Activated T-cell treated with anti-CD3 and anti-CD28 coated beads, Interleukin-2, amount 50 U/mL, for 4 hours (primary cell): ENCODE data around the gene SLC24A3. TPM values are rescaled to one million over a fixed set of nuclear protein-coding genes. Genes with fewer than 3 reads are reported as not detected.

ENCODE experiments used
- ATAC-seq, 2 donors: fragments of 200-7000 bp; cut with Tn5 transposase; one replicate each; pipeline ENCODE4 v1.10.0; 2021
- DNase-seq: peaks from one replicate; pipeline ENCODE4 v3.0.0-alpha.2; 2020
- H3K27me3 Mint-ChIP-seq: one replicate; pipeline ENCODE4 v1.8.0; 2021; ENCODE audit warnings: low read depth, mixed read lengths
- H3K36me3 Mint-ChIP-seq: one replicate; pipeline ENCODE4 v1.8.0; 2022; ENCODE audit warnings: mixed read lengths; ENCODE audit not compliant: insufficient read depth
- H3K4me1 Mint-ChIP-seq: one replicate; pipeline ENCODE4 v1.8.0; 2021; ENCODE audit warnings: low read depth, mixed read lengths
- H3K4me3 Mint-ChIP-seq: one replicate; pipeline ENCODE4 v1.8.0; 2021; ENCODE audit warnings: mild to moderate bottlenecking, moderate library complexity, mixed read lengths
- H3K9me3 Mint-ChIP-seq: one replicate; pipeline ENCODE4 v1.8.0; 2021; ENCODE audit warnings: mixed read lengths
- total RNA-seq, 3 donors: library from RNA; stranded (reverse); gene quantifications; one replicate each; pipeline ENCODE4 v1.2.1, GENCODE V29; 2021

Gene SLC24A3
- total RNA-seq, 3 donors from 2014 or later: 0.05 to 0.10 TPM; not detected in 1

- DNase-seq (no peak), ATAC-seq (no peak)
- H3K4me1 Mint-ChIP-seq: no peaks in the 10 kb centered on the region
- peaks cover 5% of the 10 kb centered on the region for H3K27me3 Mint-ChIP-seq
- H3K36me3 Mint-ChIP-seq: no peaks in the 10 kb centered on the region
- no peak overlapping the region for H3K4me3 Mint-ChIP-seq
- no peaks in the 10 kb centered on the region for H3K9me3 Mint-ChIP-seq
These were observed 82.6 kb downstream of the SLC24A3 start for GRCh38 chr20:19295076-19295475.

GRCh38 chr20:19298652-19299051, 86.2 kb downstream of the SLC24A3 start:
- H3K9me3 Mint-ChIP-seq: no peaks in the 10 kb centered on the region
- DNase-seq (no peak), ATAC-seq (no peak)
- no peaks in the 10 kb centered on the region for H3K36me3 Mint-ChIP-seq
- no peaks in the 10 kb centered on the region for H3K4me1 Mint-ChIP-seq
- no peak overlapping the region for H3K4me3 Mint-ChIP-seq
- H3K27me3 Mint-ChIP-seq: peaks cover 5% of the 10 kb centered on the region

GRCh38 chr20:19300395-19300794, 88.0 kb downstream of the SLC24A3 start:
- Mint-ChIP-seq H3K27me3 (peaks cover 5% of the 10 kb centered on the region), H3K36me3 (no peaks in the 10 kb centered on the region), H3K4me3 (no peak overlapping the region), H3K4me1 (no peaks in the 10 kb centered on the region), H3K9me3 (no peaks in the 10 kb centered on the region)
- no peak for DNase-seq
- ATAC-seq: no peak

GRCh38 chr20:19301142-19301541, 88.7 kb downstream of the SLC24A3 start:
- no peak for DNase-seq
- Mint-ChIP-seq H3K27me3 (peaks cover 5% of the 10 kb centered on the region), H3K9me3 (no peaks in the 10 kb centered on the region), H3K4me1 (no peaks in the 10 kb centered on the region), H3K36me3 (no peaks in the 10 kb centered on the region), H3K4me3 (no peak overlapping the region)
- ATAC-seq: no peak

GRCh38 chr20:19301843-19302242, 89.4 kb downstream of the SLC24A3 start:
- ATAC-seq: no peak
- H3K9me3 Mint-ChIP-seq: peaks cover 3% of the 10 kb centered on the region
- H3K36me3 Mint-ChIP-seq: no peaks in the 10 kb centered on the region
- no peak for DNase-seq
- no peak overlapping the region for H3K4me3 Mint-ChIP-seq
- H3K27me3 Mint-ChIP-seq: peaks cover 5% of the 10 kb centered on the region
- H3K4me1 Mint-ChIP-seq: no peaks in the 10 kb centered on the region

GRCh38 chr20:19302714-19303113, 90.3 kb downstream of the SLC24A3 start:
- peaks cover 3% of the 10 kb centered on the region for H3K9me3 Mint-ChIP-seq
- peaks cover 2% of the 10 kb centered on the region for H3K27me3 Mint-ChIP-seq
- no peaks in the 10 kb centered on the region for H3K4me1 Mint-ChIP-seq
- DNase-seq (no peak), ATAC-seq (no peak)
- H3K36me3 Mint-ChIP-seq: no peaks in the 10 kb centered on the region
- no peak overlapping the region for H3K4me3 Mint-ChIP-seq

- Mint-ChIP-seq H3K4me1 (no peaks in the 10 kb centered on the region), H3K27me3 (no peaks in the 10 kb centered on the region), H3K4me3 (no peak overlapping the region), H3K9me3 (peaks cover 3% of the 10 kb centered on the region), H3K36me3 (no peaks in the 10 kb centered on the region)
- ATAC-seq (no peak), DNase-seq (no peak)
These were observed 91.9 kb downstream of the SLC24A3 start for GRCh38 chr20:19304389-19304788.

- Mint-ChIP-seq H3K36me3 (no peaks in the 10 kb centered on the region), H3K4me3 (no peak overlapping the region), H3K9me3 (peaks cover 3% of the 10 kb centered on the region), H3K4me1 (no peaks in the 10 kb centered on the region), H3K27me3 (no peaks in the 10 kb centered on the region)
- ATAC-seq (no peak), DNase-seq (no peak)
These were observed 92.5 kb downstream of the SLC24A3 start for GRCh38 chr20:19304886-19305415.

- peaks cover 3% of the 10 kb centered on the region for H3K9me3 Mint-ChIP-seq
- DNase-seq (no peak), ATAC-seq (no peak)
- no peak overlapping the region for H3K4me3 Mint-ChIP-seq
- H3K27me3 Mint-ChIP-seq: no peaks in the 10 kb centered on the region
- no peaks in the 10 kb centered on the region for H3K36me3 Mint-ChIP-seq
- H3K4me1 Mint-ChIP-seq: no peaks in the 10 kb centered on the region
These were observed 95.7 kb downstream of the SLC24A3 start for GRCh38 chr20:19308146-19308545.

GRCh38 chr20:19310541-19310940, 98.1 kb downstream of the SLC24A3 start:
- ATAC-seq (no peak), DNase-seq (no peak)
- Mint-ChIP-seq H3K27me3 (no peaks in the 10 kb centered on the region), H3K9me3 (peaks cover 3% of the 10 kb centered on the region), H3K4me1 (no peaks in the 10 kb centered on the region), H3K4me3 (no peak overlapping the region), H3K36me3 (no peaks in the 10 kb centered on the region)

- H3K27me3 Mint-ChIP-seq: no peaks in the 10 kb centered on the region
- no peak overlapping the region for H3K4me3 Mint-ChIP-seq
- ATAC-seq (no peak), DNase-seq (no peak)
- no peaks in the 10 kb centered on the region for H3K4me1 Mint-ChIP-seq
- H3K9me3 Mint-ChIP-seq: no peaks in the 10 kb centered on the region
- H3K36me3 Mint-ChIP-seq: no peaks in the 10 kb centered on the region
These were observed 101.1 kb downstream of the SLC24A3 start for GRCh38 chr20:19313342-19314069.

- no peak for DNase-seq
- Mint-ChIP-seq H3K4me3 (no peak overlapping the region), H3K4me1 (no peaks in the 10 kb centered on the region), H3K36me3 (no peaks in the 10 kb centered on the region), H3K27me3 (peaks cover 2% of the 10 kb centered on the region), H3K9me3 (no peaks in the 10 kb centered on the region)
- ATAC-seq: no peak
These were observed 102.2 kb downstream of the SLC24A3 start for GRCh38 chr20:19314621-19315020.

GRCh38 chr20:19317237-19318069, 105.0 kb downstream of the SLC24A3 start:
- Mint-ChIP-seq H3K27me3 (peaks cover 2% of the 10 kb centered on the region), H3K4me1 (no peaks in the 10 kb centered on the region), H3K36me3 (no peaks in the 10 kb centered on the region), H3K9me3 (no peaks in the 10 kb centered on the region), H3K4me3 (no peak overlapping the region)
- DNase-seq (no peak), ATAC-seq (no peak)

GRCh38 chr20:19318610-19319009, 106.2 kb downstream of the SLC24A3 start:
- Mint-ChIP-seq H3K36me3 (no peaks in the 10 kb centered on the region), H3K4me1 (no peaks in the 10 kb centered on the region), H3K27me3 (peaks cover 2% of the 10 kb centered on the region), H3K9me3 (no peaks in the 10 kb centered on the region), H3K4me3 (no peak overlapping the region)
- DNase-seq: no peak
- ATAC-seq: no peak

GRCh38 chr20:19320005-19320404, 107.6 kb downstream of the SLC24A3 start:
- Mint-ChIP-seq H3K4me1 (no peaks in the 10 kb centered on the region), H3K9me3 (no peaks in the 10 kb centered on the region), H3K27me3 (peaks cover 4% of the 10 kb centered on the region), H3K4me3 (no peak overlapping the region), H3K36me3 (no peaks in the 10 kb centered on the region)
- DNase-seq (no peak), ATAC-seq (no peak)
